Type B pancreatic cell (in vitro differentiated cells): Measurements from ENCODE around the gene PMAIP1. TPM values are rescaled to one million over a fixed set of nuclear protein-coding genes. Genes with fewer than 3 reads are reported as not detected.

ENCODE experiments used
- DNase-seq: peaks from one replicate; pipeline ENCODE4 v3.0.0; 2021; ENCODE audit warnings: mixed read lengths; ENCODE audit not compliant: unreplicated experiment; ENCODE audit errors: extremely low spot score
- H3K27ac Mint-ChIP-seq: 2 replicates; pipeline ENCODE4 v1.8.0; 2021; ENCODE audit warnings: mild to moderate bottlenecking, mixed read lengths
- H3K27me3 Mint-ChIP-seq: 2 replicates; pipeline ENCODE4 v1.8.0; 2021; ENCODE audit warnings: mixed read lengths
- H3K36me3 Mint-ChIP-seq: 2 replicates; pipeline ENCODE4 v1.8.0; 2021; ENCODE audit warnings: mixed read lengths
- H3K4me1 Mint-ChIP-seq: one replicate; pipeline ENCODE4 v1.8.0; 2021; ENCODE audit warnings: mixed read lengths; ENCODE audit not compliant: unreplicated experiment
- H3K4me3 Mint-ChIP-seq: 2 replicates; pipeline ENCODE4 v1.8.0; 2021; ENCODE audit warnings: mild to moderate bottlenecking, mixed read lengths
- H3K9me3 Mint-ChIP-seq: 2 replicates; pipeline ENCODE4 v1.8.0; 2021; ENCODE audit warnings: mixed read lengths
- CTCF ChIP-seq: fragments of 200-600 bp; sonication (generic); conservative IDR thresholded peaks from 2 replicates; pipeline ENCODE4 v1.5.0; 2021; ENCODE audit warnings: antibody characterized with exemption, mild to moderate bottlenecking
- total RNA-seq: library from RNA; stranded (reverse); gene quantifications from 2 replicates; pipeline ENCODE4 v1.2.1, GENCODE V29; 2021; ENCODE audit warnings: low replicate concordance

Gene PMAIP1
- total RNA-seq, 1 donor from 2014 or later: 16.5 TPM

- peaks cover 5% of the 10 kb centered on the region for H3K4me1 Mint-ChIP-seq
- no peaks in the 10 kb centered on the region for H3K36me3 Mint-ChIP-seq
- H3K4me3 Mint-ChIP-seq: no peak overlapping the region
- H3K9me3 Mint-ChIP-seq: no peaks in the 10 kb centered on the region
- no peak for DNase-seq
- TF ChIP-seq CTCF: no peak
- H3K27me3 Mint-ChIP-seq: no peaks in the 10 kb centered on the region
- no peak overlapping the region for H3K27ac Mint-ChIP-seq
Measured at GRCh38 chr18:59861963-59862819, 37.6 kb upstream of the PMAIP1 start.

GRCh38 chr18:59865241-59865986 is 34.4 kb upstream of the PMAIP1 start:
- no peak for DNase-seq
- no peak for TF ChIP-seq CTCF
- Mint-ChIP-seq H3K9me3 (no peaks in the 10 kb centered on the region), H3K36me3 (no peaks in the 10 kb centered on the region), H3K4me1 (peaks cover 5% of the 10 kb centered on the region), H3K27ac (no peak overlapping the region), H3K4me3 (no peak overlapping the region), H3K27me3 (no peaks in the 10 kb centered on the region)

GRCh38 chr18:59866551-59867269 is 33.1 kb upstream of the PMAIP1 start:
- no peak for TF ChIP-seq CTCF

GRCh38 chr18:59867337-59868104 is 32.3 kb upstream of the PMAIP1 start:
- Mint-ChIP-seq H3K27me3 (peaks cover 6% of the 10 kb centered on the region), H3K9me3 (no peaks in the 10 kb centered on the region), H3K36me3 (no peaks in the 10 kb centered on the region), H3K27ac (no peak overlapping the region), H3K4me3 (no peak overlapping the region), H3K4me1 (peaks cover 5% of the 10 kb centered on the region)
- TF ChIP-seq CTCF: no peak
- DNase-seq: no peak

More at GRCh38 chr18:59866551-59867269, 33.1 kb upstream of the PMAIP1 start:
- H3K9me3 Mint-ChIP-seq: no peaks in the 10 kb centered on the region
- H3K36me3 Mint-ChIP-seq: no peaks in the 10 kb centered on the region
- no peak overlapping the region for H3K4me3 Mint-ChIP-seq
- H3K27ac Mint-ChIP-seq: no peak overlapping the region
- peaks cover 5% of the 10 kb centered on the region for H3K4me1 Mint-ChIP-seq
- H3K27me3 Mint-ChIP-seq: peaks cover 2% of the 10 kb centered on the region
- no peak for DNase-seq

- Mint-ChIP-seq H3K4me1 (no peaks in the 10 kb centered on the region), H3K27ac (no peak overlapping the region), H3K9me3 (no peaks in the 10 kb centered on the region), H3K4me3 (no peak overlapping the region), H3K36me3 (no peaks in the 10 kb centered on the region), H3K27me3 (peaks cover 6% of the 10 kb centered on the region)
- DNase-seq: no peak
- no peak for TF ChIP-seq CTCF
Measured at GRCh38 chr18:59870623-59871130, 29.1 kb upstream of the PMAIP1 start.
